Heart right ventricle (tissue), 16 donors: Measurements from ENCODE around the gene MEX3B. TPM values are rescaled to one million over a fixed set of nuclear protein-coding genes. Genes with fewer than 3 reads are reported as not detected.
"Not testable (repeated sequence)": the region's sequence is repeated elsewhere in the genome, so short reads cannot be mapped to it uniquely, and the experiment has no call there.

Source experiments
- ATAC-seq, 8 donors: fragments of 200-7000 bp; cut with Tn5 transposase; one replicate each; pipeline ENCODE4 v1.9.1; 2020; ENCODE audit warnings: mild to moderate bottlenecking in 8 of 8, moderate library complexity in 8 of 8, moderate number of reproducible peaks in 1 of 8
- DNase-seq, 2 donors: peaks; one replicate each; pipeline ENCODE4 v3.0.0-alpha.2; 2020
- H3K27ac ChIP-seq, 10 donors: fragments of 200-600 bp; sonication (generic) in 2 of 10; one replicate each; pipeline versions ENCODE4 v1.5.0 to v1.8.0; 2020 to 2022; ENCODE audit warnings: mild to moderate bottlenecking in 3 of 10
- H3K27me3 ChIP-seq, 7 donors: fragments of 200-600 bp; one replicate each; pipeline ENCODE4 v1.8.0; 2021 to 2022; ENCODE audit warnings: mild to moderate bottlenecking in 2 of 7
- H3K36me3 ChIP-seq, 9 donors: fragments of 200-600 bp; sonication (generic) in 1 of 9; one replicate each; pipeline versions ENCODE4 v1.5.0 to v1.8.0; 2020 to 2022; ENCODE audit warnings: mild to moderate bottlenecking in 2 of 9
- H3K4me1 ChIP-seq, 9 donors: fragments of 200-600 bp; sonication (generic) in 1 of 9; one replicate each; pipeline versions ENCODE4 v1.5.0 to v1.8.0; 2020 to 2022; ENCODE audit warnings: mild to moderate bottlenecking in 4 of 9
- H3K4me3 ChIP-seq, 10 donors: fragments of 200-600 bp; sonication (generic) in 2 of 10; one replicate each; pipeline versions ENCODE4 v1.5.0 to v1.8.0; 2020 to 2022; ENCODE audit warnings: mild to moderate bottlenecking in 7 of 10, moderate library complexity in 2 of 10
- H3K9me3 ChIP-seq, 11 donors: fragments of 200-600 bp in 10 of 11; sonication (generic) in 2 of 11; one replicate each; pipeline versions ENCODE4 v1.5.0 to v1.8.0; 2013 to 2022; ENCODE audit warnings: mild to moderate bottlenecking in 2 of 11, control low read depth in 1 of 11, moderate library complexity in 1 of 11
- CTCF ChIP-seq, 9 donors: fragments of 200-600 bp; sonication (generic) in 2 of 9; IDR thresholded peaks; one replicate each; pipeline versions ENCODE4 v1.5.0 to v1.8.0; 2021 to 2022; ENCODE audit warnings: antibody characterized with exemption in 9 of 9, mild to moderate bottlenecking in 5 of 9, moderate library complexity in 1 of 9
- WGBS, 2 donors: extraction: QIAGEN DNeasy Blood & Tissue Kit; methylation state at CpG; one replicate each; pipeline ENCODE4 v1.1.7; 2013; ENCODE audit warnings: inconsistent platforms in 1 of 2; 5-methylcytosine and 5-hydroxymethylcytosine counted together
- intact Hi-C, 10 donors: fragments of 100-400 bp; cut with DNase I; formaldehyde crosslinking; loops; one replicate each; pipeline versions ENCODE4 v1.11.1 to v1.14.2; 2022
- polyA plus RNA-seq, 2 donors: library from polyadenylated mRNA; stranded (reverse); fragments of 200-250 nt; gene quantifications; one replicate each; pipeline ENCODE4 v1.2.3, GENCODE V29; 2013
- total RNA-seq, 10 donors: library from RNA; stranded (reverse); fragmentation: NEBNext Ultra II Directional in 3 of 10; extraction: Animal tissue kit (Norgen Biotek cat#: 25700) in 3 of 10; gene quantifications; one replicate each; pipeline versions ENCODE4 v1.2.1 to v1.2.4, GENCODE V29; 2021 to 2023
- donor health status: Arrhythmogenic right ventricular cardiomyopathy.
- donor health status: ischemic (EF 13 %, LVEDD 7.1; RV severe dilation, severe dysfunction).
- donor health status: healthy with polysubstance abuse.
- donor health status: DM: no; HTN: yes; CAD: no.
- donor health status: DM: no; HTN: no; CAD: no.
- donor health status: ischemic (EF 25% LVEDD 6.9; RV normal size, moderate dysfunction).
- donor health status: ischemic (EF 25% LVEDD 5.7; RV mildly dilated, moderate dysfunction).
- donor health status: healthy.
- donor health status: DM: yes; HTN: yes; CAD: no.
- donor health status: Ischemic cardiomyopathy.
- donor health status: ischemic (EF 35%, LVEDD 5.7; RV mildly dilated, moderate dysfunction).
- donor health status: nonischemic (EF 11% LVEDD 7.7; RV severe dilation, severe dysfunction).
- donor health status: DM: yes; HTN: yes; CAD: no.
- donor health status: PGD.
- donor health status: ischemic (EF 29% LVEDD 5.4; RV normal size, mild dysfunction).
- donor health status: nonischemic (EF 23%, LVEDD 6.1; RV moderate dilation, normal function).

The MEX3B gene
- total and polyA plus RNA-seq, 12 donors: 1.3 to 5.0 (median 2.8) TPM

- H3K27me3 ChIP-seq: no peaks in the 10 kb centered on the region
- H3K36me3 ChIP-seq: no peaks in the 10 kb centered on the region
- TF ChIP-seq CTCF (IDR thresholded peaks at IDR 0.05): no peak
- ATAC-seq (no peak), DNase-seq (no peak)
- no peaks in the 10 kb centered on the region for H3K4me1 ChIP-seq
- H3K9me3 ChIP-seq: peaks cover 0 to 22% (median 6%) of the 10 kb centered on the region in 11 donors
- no peak overlapping the region for H3K4me3 ChIP-seq
- intact Hi-C loops: no loop called here
- 66 to 75% methylated on average over 3 of the region's 3 CpGs for WGBS, 2 donors
- H3K27ac ChIP-seq: no peak overlapping the region
Measured at GRCh38 chr15:82003916-82004315, 41.9 kb downstream of the MEX3B start.

GRCh38 chr15:81995081-81995480 is 50.7 kb downstream of the MEX3B start:
- not testable (repeated sequence) for ATAC-seq, H3K4me1 ChIP-seq, DNase-seq, H3K27ac ChIP-seq, H3K27me3 ChIP-seq, H3K36me3 ChIP-seq
- intact Hi-C loops: loop anchor here in 1 of 10 donors (10.0 kb wide), 1 partner anchor 80 kb away; no protein-coding TSS in a partner anchor
- Histone ChIP-seq H3K9me3 (peaks cover 0 to 22% (median 4%) of the 10 kb centered on the region in 11 donors), H3K4me3 (peak overlapping the region in 4 of 10 donors; percentile 5 to 27 (median 20))
- 63 to 77% methylated on average over 16 to 21 of the region's 22 CpGs for WGBS, 2 donors

- ATAC-seq (no peak), DNase-seq (no peak)
- Histone ChIP-seq H3K27ac (no peak overlapping the region), H3K9me3 (peaks cover 0 to 22% (median 4%) of the 10 kb centered on the region in 11 donors), H3K36me3 (no peaks in the 10 kb centered on the region), H3K4me3 (no peak overlapping the region), H3K4me1 (no peaks in the 10 kb centered on the region), H3K27me3 (no peaks in the 10 kb centered on the region)
- WGBS, 2 donors: 89% methylated on average over 1 of the region's 1 CpG
- intact Hi-C loops: loop anchor here in 1 of 10 donors (10.0 kb wide), 1 partner anchor 78 kb away; no protein-coding TSS in a partner anchor
- TF ChIP-seq CTCF (IDR thresholded peaks at IDR 0.05): no peak
Measured at GRCh38 chr15:81992523-81992922, 53.3 kb downstream of the MEX3B start.

Other genes starting within 250 kb of the MEX3B start
- gene EFL1, start 216.7 kb upstream of the MEX3B start, total RNA-seq: 10 to 100 TPM; 10.8 to 19.3 (median 14.2) TPM
- gene EFL1, start 216.7 kb upstream of the MEX3B start, polyA plus RNA-seq: 1 to 10 TPM; 3.7 to 9.9 TPM
- gene SAXO2, start 216.8 kb upstream of the MEX3B start, total RNA-seq: 1 to 10 TPM; 1.6 to 4.5 (median 2.9) TPM
- under 1 TPM; 0.25 to 0.80 TPM for gene SAXO2, start 216.8 kb upstream of the MEX3B start, polyA plus RNA-seq